GM11168 (cell line): ENCODE data around the gene MAP1S.

ENCODE experiments used
- in situ Hi-C: fragments of 300-500 bp; cut with MboI; formaldehyde crosslinking; loops from one replicate; pipeline ENCODE4 v1.12.0; 2022; ENCODE audit warnings: low sequenced_read_pairs; ENCODE audit not compliant: unreplicated experiment

MAP1S gene

DNA sequence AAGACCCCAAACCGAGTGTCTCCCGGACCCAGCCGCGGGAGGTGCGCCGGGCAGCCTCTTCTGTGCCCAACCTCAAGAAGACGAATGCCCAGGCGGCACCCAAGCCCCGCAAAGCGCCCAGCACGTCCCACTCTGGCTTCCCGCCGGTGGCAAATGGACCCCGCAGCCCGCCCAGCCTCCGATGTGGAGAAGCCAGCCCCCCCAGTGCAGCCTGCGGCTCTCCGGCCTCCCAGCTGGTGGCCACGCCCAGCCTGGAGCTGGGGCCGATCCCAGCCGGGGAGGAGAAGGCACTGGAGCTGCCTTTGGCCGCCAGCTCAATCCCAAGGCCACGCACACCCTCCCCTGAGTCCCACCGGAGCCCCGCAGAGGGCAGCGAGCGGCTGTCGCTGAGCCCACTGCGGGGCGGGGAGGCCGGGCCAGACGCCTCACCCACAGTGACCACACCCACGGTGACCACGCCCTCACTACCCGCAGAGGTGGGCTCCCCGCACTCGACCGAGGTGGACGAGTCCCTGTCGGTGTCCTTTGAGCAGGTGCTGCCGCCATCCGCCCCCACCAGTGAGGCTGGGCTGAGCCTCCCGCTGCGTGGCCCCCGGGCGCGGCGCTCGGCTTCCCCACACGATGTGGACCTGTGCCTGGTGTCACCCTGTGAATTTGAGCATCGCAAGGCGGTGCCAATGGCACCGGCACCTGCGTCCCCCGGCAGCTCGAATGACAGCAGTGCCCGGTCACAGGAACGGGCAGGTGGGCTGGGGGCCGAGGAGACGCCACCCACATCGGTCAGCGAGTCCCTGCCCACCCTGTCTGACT lies 7.9 kb downstream of the MAP1S start:
- in situ Hi-C loops, result no loop called here

DNA sequence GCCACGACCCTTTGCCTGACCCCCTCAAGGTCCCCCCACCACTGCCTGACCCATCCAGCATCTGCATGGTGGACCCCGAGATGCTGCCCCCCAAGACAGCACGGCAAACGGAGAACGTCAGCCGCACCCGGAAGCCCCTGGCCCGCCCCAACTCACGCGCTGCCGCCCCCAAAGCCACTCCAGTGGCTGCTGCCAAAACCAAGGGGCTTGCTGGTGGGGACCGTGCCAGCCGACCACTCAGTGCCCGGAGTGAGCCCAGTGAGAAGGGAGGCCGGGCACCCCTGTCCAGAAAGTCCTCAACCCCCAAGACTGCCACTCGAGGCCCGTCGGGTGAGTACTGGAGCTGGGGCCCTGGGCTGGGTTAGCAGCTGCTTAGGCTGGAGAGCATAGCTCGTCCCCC lies 8.6 kb downstream of the MAP1S start:
- in situ Hi-C loops, result no loop called here

- in situ Hi-C loops, result no loop called here
Observed at GRCh38 chr19:17733127-17733526, 13.8 kb downstream of the MAP1S start.

DNA sequence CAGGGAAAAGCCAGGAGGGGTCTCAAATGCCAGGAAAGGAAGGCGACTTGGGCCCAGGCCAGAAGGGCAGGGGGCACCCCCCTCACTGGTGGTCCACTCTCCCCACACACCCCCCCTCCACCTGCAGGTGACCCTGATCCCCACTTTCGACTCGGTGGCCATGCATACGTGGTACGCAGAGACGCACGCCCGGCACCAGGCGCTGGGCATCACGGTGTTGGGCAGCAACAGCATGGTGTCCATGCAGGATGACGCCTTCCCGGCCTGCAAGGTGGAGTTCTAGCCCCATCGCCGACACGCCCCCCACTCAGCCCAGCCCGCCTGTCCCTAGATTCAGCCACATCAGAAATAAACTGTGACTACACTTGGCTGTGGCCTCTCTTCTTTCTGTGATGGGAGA lies 14.9 kb downstream of the MAP1S start:
- in situ Hi-C loops, result no loop called here

DNA sequence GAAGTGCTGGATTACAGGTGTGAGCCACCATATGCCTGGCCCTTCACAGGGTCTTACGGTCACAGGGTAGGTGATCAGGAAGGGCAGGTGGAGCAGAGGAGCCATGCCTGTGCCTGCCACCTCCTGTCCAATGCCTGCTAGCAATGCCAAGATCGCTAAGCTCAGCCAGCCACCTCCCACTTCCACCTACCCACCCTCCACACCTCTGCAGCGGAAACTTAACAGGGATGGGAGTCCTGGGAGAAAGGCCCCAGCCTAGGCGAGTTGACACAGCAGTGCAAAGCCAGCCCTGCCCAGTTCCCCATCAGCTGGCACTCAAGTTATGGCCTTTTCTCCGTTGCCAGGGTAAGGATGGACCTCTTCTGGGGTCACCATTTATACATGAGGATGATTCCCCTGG lies 16.1 kb downstream of the MAP1S start:
- in situ Hi-C loops, result no loop called here

- in situ Hi-C loops, result no loop called here
Observed at GRCh38 chr19:17737690-17738153, 18.4 kb downstream of the MAP1S start.

DNA sequence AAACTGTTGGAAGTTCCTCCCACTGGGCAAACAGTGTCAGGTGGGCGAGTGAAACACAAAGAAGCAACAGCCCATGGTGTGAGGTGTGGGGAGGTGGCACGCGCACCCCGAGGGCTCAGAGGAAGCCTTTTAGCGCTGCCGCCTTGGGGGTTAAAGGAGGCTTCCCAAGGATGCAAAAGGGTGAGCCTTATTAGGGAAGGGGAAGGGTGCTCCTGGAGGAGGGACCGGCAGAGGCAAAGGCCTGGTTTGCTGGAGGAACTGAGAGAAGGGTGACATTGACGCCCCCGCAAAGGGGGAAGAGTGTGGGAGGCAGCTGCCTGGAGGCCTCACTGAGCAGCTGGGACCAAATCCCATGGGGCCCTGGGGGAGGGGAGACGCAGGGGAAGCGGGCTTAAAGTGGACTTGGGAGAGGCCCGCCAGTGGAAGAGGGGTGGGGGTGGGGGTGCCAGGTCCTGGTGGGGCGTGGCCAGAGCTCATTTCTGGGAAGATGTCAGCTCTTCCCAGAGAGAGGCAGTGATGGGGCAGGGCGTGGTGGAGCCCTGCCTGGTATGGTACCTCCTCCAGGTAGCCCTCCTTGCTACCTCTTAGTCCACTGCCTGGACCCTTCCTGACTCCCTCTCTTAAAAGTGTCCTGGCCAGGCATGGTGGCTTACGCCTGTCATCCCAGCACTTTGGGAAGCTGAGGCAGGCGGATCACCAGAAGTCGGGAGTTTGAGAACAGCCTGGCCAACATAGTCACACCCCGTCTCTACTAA lies 20.0 kb downstream of the MAP1S start:
- in situ Hi-C loops, result no loop called here

- in situ Hi-C loops, result no loop called here
Observed at GRCh38 chr19:17741456-17741855, 22.2 kb downstream of the MAP1S start.

- in situ Hi-C loops, result no loop called here
Observed at GRCh38 chr19:17743874-17744580, 24.7 kb downstream of the MAP1S start.

- in situ Hi-C loops, result no loop called here
Observed at GRCh38 chr19:17747205-17748098, 28.2 kb downstream of the MAP1S start.

DNA sequence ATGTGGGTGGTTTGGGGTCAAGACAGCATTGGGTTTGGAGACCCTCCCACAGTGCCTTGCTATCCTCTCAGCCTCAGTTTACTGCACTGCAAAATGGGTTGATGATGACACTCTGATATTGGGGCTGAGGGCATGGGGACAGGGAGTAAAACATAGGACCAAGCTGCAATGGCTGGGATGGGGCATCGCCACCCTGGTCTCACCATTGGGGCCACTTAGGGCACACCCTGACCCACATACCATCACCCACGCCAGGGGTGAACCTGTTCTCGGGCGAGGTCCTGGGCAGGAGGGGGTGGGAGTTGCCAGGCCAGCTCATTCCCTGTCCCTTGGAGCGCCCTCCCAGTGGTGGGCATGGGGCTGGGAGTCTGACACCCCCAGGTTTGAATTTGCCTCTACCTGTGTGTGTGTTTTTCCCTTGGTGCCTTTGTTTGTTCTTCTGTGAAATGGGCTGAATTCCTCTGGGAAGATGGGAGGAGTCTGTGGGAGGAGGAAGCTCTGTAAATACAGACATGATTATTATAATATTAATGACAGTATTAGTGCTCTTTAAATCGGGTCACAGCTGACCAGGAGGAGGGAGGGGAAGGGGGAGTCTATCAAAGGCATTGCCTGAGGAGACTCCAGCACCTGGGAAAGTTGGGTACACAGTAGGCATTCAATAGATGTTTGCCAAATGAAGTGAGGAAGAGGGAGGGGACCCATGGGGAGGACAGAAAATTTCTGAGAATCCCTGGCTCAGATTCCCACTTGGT lies 29.8 kb downstream of the MAP1S start:
- in situ Hi-C loops, result no loop called here

- in situ Hi-C loops, result no loop called here
Observed at GRCh38 chr19:17749912-17750317, 30.6 kb downstream of the MAP1S start.

DNA sequence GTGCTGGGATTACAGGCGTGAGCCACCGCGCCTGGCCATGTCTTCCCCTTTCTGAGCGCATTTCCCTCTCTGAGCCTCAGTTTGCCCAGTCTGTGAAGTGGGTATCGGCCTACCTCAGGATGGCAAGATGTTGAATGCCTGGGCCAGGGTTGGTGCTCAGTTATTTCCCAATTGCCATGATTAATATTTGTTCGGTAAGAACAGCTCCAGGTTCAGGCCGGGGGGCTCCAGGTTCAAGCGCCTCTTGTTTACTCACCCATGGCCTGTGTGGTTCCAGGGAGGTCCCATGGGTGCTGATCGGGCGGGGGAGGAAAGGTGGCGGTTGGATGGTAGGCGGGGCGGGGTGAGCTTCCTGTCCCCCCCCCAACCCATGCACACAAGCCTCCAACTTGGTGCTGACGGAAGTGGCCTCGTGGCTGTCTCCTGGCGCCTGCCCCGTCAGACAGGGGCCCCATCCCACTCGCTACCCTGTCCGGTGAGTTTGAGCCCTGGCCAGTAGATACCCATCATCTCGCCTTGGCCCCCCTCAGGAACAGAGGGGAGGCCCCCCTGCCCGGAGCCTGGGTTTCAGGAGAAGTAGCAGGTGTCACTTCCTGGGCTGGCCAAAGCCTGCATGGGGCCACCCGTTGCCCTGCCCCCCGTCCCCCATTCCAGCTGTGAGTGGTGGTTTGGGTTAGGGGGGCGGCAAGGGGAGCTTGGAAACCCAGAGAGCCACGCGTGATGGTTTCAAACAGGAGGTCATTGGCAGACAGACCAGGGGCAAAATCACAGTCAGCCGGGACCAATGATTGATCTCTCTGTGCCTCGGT lies 32.0 kb downstream of the MAP1S start, which contains the start of gene FCHO1:
TSS of gene FCHO1 (plus strand) at position 375 of the 809 bp plus-strand sequence. CDS start 3,688 bp downstream, outside the sequence.
- in situ Hi-C loops, result no loop called here

DNA sequence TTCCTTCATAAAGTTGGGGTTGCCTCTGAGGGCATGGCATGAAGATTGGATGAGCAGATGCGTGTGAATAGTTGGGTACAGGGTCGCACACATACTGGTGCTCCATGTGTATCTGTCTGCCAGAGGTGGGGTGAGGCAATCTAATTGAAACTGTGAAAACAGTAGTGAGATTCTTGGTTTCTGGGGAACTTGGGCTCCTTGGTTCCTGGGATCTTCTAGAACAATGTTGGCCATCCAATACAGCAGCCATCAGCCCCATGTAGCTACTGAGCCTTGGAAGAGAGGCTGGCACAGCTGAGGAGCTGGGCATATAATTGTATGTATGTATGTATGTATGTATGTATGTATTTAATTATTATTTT lies 32.6 kb downstream of the MAP1S start:
- in situ Hi-C loops, result no loop called here

GRCh38 chr19:17752865-17753639 lies 33.8 kb downstream of the MAP1S start:
- in situ Hi-C loops, result no loop called here

GRCh38 chr19:17753976-17754375 lies 34.7 kb downstream of the MAP1S start:
- in situ Hi-C loops, result no loop called here

DNA sequence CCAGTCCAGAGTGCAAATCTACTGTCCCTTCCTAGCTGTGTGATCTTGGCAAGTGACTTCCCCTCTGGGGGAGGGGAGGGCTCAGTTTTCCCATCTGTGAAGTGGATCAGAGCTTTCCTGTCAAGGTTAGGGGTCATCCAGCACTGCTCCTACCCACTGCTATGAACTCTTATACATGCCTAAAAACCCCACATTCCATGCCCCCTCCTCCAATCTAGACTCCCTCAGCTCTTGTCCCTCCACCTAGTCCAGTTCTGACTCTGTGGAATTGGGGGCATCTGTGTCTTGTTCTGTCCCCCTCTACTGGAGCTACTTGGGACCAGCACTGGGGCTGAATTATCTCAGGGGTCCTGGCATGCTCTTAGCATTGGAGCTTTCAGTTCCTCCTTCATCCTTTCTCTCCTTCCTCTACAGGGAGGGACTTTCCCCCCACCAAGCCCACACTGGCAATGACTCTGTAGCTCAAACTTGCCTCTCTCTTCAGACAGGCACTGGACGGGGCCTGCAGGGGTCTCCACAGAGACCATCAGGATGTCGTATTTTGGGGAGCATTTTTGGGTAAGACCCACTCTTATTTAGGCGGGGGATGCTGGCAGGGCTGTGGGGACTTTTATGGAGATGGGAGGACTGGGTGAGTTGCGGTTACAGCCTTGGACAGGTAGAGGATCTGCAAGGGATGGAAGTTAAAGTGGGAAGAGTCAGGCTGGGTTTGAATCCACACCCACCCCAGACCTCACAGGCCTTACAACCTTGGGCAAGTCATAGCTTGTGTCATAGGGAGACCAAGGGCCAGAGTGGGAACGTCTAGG lies 35.6 kb downstream of the MAP1S start:
- in situ Hi-C loops, result no loop called here
